ENCODE results near the gene C9orf152. TPM values are rescaled to one million over a fixed set of nuclear protein-coding genes. Genes with fewer than 3 reads are reported as not detected.

C9orf152 gene
- total RNA-seq, 1 donor from 2014 or later = not detected

DNA sequence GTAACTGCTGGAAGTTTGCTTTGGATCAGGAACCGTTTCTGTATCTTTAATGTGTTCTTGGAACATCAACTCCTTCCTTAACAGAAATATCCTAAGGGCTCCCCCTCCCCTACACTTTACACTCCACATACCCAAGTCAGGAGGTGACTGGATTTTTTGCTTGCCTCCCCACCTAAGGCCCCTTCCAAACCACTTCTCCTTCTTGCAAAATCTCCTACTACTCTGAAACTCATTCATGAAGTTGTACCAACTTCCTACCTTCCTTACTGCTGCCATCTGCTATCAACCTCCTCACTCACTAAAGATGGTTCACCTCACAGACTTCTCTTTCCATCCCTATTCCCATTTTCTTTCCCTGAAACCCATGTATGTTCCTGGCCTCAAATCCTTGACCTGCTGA is 32.2 kb upstream of the C9orf152 start:
- TF ChIP-seq, protein P1, sequence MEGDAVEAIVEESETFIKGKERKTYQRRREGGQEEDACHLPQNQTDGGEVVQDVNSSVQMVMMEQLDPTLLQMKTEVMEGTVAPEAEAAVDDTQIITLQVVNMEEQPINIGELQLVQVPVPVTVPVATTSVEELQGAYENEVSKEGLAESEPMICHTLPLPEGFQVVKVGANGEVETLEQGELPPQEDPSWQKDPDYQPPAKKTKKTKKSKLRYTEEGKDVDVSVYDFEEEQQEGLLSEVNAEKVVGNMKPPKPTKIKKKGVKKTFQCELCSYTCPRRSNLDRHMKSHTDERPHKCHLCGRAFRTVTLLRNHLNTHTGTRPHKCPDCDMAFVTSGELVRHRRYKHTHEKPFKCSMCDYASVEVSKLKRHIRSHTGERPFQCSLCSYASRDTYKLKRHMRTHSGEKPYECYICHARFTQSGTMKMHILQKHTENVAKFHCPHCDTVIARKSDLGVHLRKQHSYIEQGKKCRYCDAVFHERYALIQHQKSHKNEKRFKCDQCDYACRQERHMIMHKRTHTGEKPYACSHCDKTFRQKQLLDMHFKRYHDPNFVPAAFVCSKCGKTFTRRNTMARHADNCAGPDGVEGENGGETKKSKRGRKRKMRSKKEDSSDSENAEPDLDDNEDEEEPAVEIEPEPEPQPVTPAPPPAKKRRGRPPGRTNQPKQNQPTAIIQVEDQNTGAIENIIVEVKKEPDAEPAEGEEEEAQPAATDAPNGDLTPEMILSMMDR (IDR thresholded peaks at IDR 0.05; ENCODE audit: unreplicated experiment) = no peak
- no peak overlapping the region for H3K4me3 Mint-ChIP-seq (ENCODE audit: low read depth)
- H3K9me3 Mint-ChIP-seq (ENCODE audit: low read depth) = peaks cover 3% of the 10 kb centered on the region
- no peak overlapping the region for H3K27ac Mint-ChIP-seq
- no peak for DNase-seq (ENCODE audit: low spot score, unreplicated experiment)
- no peaks in the 10 kb centered on the region for H3K4me1 Mint-ChIP-seq (ENCODE audit: low read depth)
- H3K27me3 Mint-ChIP-seq = no peaks in the 10 kb centered on the region
- H3K36me3 Mint-ChIP-seq (ENCODE audit: insufficient read depth) = peaks cover 7% of the 10 kb centered on the region

DNA sequence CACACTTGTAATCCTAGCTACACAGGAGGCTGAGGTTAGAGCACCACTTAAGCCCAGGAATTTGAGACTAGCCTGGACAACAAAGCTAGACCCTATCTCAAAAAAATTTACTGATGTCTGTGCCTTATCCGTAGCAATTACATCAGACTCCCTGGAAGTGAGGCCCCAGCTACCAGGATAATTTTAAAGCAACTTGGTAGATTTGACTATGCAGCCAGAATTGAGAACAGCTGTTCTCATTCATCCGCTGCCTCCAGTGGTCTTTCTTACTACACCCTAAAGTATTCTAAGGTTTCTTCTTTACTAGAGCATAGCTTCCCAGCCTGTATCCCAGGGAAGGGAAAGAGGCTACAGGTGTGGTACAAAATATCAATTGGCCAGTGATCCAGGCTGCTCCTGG is 20.4 kb upstream of the C9orf152 start:
- Mint-ChIP-seq H3K4me1 (ENCODE audit: low read depth) (no peaks in the 10 kb centered on the region), H3K36me3 (ENCODE audit: insufficient read depth) (no peaks in the 10 kb centered on the region), H3K9me3 (ENCODE audit: low read depth) (no peaks in the 10 kb centered on the region), H3K4me3 (ENCODE audit: low read depth) (no peak overlapping the region), H3K27ac (no peak overlapping the region), H3K27me3 (peaks cover 3% of the 10 kb centered on the region)
- TF ChIP-seq, protein P1 (IDR thresholded peaks at IDR 0.05; ENCODE audit: unreplicated experiment) = no peak
- no peak for DNase-seq (ENCODE audit: low spot score, unreplicated experiment)

DNA sequence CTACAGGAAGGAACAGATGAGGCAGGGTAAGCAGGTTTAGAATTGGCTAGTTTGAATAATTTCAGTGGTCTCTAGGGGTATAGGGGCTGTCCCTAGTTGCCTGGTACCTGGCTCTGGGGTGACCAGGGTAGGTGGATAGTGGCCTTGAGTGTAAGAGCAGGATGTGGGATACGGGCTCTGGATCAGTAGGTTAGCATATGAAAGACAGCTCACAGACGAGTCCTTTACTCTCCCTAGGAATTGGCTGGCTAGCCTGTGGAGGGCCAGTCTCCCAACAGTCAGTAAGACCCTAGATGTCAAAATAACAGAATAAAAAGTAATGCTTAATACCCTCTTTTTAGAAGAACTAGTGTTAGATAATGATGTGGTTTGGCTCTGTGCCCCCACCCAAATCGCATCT is 16.6 kb upstream of the C9orf152 start:
- peaks cover 8% of the 10 kb centered on the region for H3K4me1 Mint-ChIP-seq (ENCODE audit: low read depth)
- H3K9me3 Mint-ChIP-seq (ENCODE audit: low read depth) = no peaks in the 10 kb centered on the region
- TF ChIP-seq, protein P1 (IDR thresholded peaks at IDR 0.05; ENCODE audit: unreplicated experiment) = no peak
- H3K4me3 Mint-ChIP-seq (ENCODE audit: low read depth) = no peak overlapping the region
- H3K27me3 Mint-ChIP-seq = peaks cover 3% of the 10 kb centered on the region
- DNase-seq (ENCODE audit: low spot score, unreplicated experiment) = no peak
- no peaks in the 10 kb centered on the region for H3K36me3 Mint-ChIP-seq (ENCODE audit: insufficient read depth)
- no peak overlapping the region for H3K27ac Mint-ChIP-seq

DNA sequence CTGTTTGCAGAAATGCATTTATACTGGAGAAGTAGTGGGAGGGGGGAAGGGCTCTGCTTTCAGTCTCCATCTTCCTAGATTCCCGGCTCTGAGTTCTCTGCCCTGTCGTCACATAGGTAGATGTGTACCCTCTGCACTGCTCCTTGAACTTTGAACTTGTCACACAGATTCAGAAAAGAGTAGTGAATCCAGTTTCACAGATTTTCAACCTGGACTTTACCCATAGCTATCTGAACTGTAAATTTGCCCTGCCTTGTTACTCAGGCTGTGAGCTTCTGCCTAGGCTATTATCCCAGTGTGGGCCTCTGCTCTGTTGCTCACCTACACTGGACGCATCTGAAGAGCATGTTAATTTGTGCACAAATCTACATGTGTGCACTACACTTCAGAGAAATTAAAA is 12.8 kb upstream of the C9orf152 start:
- Mint-ChIP-seq H3K4me3 (ENCODE audit: low read depth) (no peak overlapping the region), H3K27ac (no peak overlapping the region), H3K27me3 (peaks cover 3% of the 10 kb centered on the region), H3K4me1 (ENCODE audit: low read depth) (peaks cover 8% of the 10 kb centered on the region), H3K9me3 (ENCODE audit: low read depth) (no peaks in the 10 kb centered on the region), H3K36me3 (ENCODE audit: insufficient read depth) (no peaks in the 10 kb centered on the region)
- no peak for DNase-seq (ENCODE audit: low spot score, unreplicated experiment)
- TF ChIP-seq, protein P1 (IDR thresholded peaks at IDR 0.05; ENCODE audit: unreplicated experiment) = no peak

DNA sequence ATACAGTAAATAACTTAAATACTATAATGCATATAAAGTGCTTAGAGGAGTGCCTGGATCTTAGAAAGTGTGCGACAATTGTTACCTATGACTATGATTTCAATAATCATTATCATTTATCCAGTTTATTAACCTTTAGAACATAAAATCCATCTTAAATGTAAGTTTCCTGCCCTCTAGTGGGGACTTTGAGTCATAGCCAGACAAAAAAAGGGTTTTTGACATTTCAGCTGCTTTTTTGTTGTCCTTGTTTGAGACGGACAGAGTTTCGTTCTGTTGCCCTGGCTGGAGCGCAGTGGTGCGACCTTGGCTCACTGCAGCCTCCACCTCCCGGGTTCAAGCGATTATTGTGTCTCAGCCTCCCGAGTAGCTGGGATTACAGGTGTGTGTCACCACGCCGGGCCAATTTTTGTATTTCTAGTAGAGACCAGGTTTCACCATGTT is 9.7 kb upstream of the C9orf152 start:
- TF ChIP-seq, protein P1 (IDR thresholded peaks at IDR 0.05; ENCODE audit: unreplicated experiment) = peak; percentile 95
- no peak overlapping the region for H3K27ac Mint-ChIP-seq
- H3K36me3 Mint-ChIP-seq (ENCODE audit: insufficient read depth) = no peaks in the 10 kb centered on the region
- DNase-seq (ENCODE audit: low spot score, unreplicated experiment) = no peak
- H3K4me3 Mint-ChIP-seq (ENCODE audit: low read depth) = no peak overlapping the region
- H3K9me3 Mint-ChIP-seq (ENCODE audit: low read depth) = no peaks in the 10 kb centered on the region
- peaks cover 14% of the 10 kb centered on the region for H3K4me1 Mint-ChIP-seq (ENCODE audit: low read depth)
- H3K27me3 Mint-ChIP-seq = peaks cover 10% of the 10 kb centered on the region
